Measurements from ENCODE around the gene VEGFB.

DNA sequence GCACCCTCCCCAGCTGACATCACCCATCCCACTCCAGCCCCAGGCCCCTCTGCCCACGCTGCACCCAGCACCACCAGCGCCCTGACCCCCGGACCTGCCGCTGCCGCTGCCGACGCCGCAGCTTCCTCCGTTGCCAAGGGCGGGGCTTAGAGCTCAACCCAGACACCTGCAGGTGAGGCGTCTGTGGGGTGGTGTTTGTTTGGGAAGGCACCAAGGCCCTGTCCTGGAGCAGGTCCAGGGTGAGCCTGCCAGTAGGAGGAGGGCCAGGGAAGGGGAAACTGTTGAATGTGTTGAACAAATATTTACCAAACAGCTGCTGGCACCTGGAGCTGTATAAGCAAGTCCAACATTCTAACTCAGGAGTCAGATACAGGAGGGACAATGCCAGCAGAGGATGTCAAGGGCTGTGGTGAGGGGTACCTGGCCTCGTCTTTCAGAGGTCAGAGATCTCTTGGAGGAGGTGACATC lies 3.1 kb downstream of the VEGFB start:
- TF ChIP-seq, protein P1, sequence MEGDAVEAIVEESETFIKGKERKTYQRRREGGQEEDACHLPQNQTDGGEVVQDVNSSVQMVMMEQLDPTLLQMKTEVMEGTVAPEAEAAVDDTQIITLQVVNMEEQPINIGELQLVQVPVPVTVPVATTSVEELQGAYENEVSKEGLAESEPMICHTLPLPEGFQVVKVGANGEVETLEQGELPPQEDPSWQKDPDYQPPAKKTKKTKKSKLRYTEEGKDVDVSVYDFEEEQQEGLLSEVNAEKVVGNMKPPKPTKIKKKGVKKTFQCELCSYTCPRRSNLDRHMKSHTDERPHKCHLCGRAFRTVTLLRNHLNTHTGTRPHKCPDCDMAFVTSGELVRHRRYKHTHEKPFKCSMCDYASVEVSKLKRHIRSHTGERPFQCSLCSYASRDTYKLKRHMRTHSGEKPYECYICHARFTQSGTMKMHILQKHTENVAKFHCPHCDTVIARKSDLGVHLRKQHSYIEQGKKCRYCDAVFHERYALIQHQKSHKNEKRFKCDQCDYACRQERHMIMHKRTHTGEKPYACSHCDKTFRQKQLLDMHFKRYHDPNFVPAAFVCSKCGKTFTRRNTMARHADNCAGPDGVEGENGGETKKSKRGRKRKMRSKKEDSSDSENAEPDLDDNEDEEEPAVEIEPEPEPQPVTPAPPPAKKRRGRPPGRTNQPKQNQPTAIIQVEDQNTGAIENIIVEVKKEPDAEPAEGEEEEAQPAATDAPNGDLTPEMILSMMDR (IDR thresholded peaks at IDR 0.05; ENCODE audit: borderline replicate concordance, extremely low read depth, low read length, poor library complexity, severe bottlenecking): no peak
- no peak for TF ChIP-seq EZH2 (IDR thresholded peaks at IDR 0.05; ENCODE audit: borderline replicate concordance, low read depth, low read length, severe bottlenecking)

All from DND-41 (cell line).